ENCODE measurements around the gene NANOS3. TPM values are rescaled to one million over a fixed set of nuclear protein-coding genes. Genes with fewer than 3 reads are reported as not detected.
A peak's percentile ranks its signal among the peaks of the same experiment; 100 is the strongest.

The NANOS3 gene
- total and polyA plus RNA-seq, 2 of the 13 experiments (the other 11 are each of a cell fraction or from before 2014, with no cell fraction given) = 0.21 TPM; not detected in 1

DNA sequence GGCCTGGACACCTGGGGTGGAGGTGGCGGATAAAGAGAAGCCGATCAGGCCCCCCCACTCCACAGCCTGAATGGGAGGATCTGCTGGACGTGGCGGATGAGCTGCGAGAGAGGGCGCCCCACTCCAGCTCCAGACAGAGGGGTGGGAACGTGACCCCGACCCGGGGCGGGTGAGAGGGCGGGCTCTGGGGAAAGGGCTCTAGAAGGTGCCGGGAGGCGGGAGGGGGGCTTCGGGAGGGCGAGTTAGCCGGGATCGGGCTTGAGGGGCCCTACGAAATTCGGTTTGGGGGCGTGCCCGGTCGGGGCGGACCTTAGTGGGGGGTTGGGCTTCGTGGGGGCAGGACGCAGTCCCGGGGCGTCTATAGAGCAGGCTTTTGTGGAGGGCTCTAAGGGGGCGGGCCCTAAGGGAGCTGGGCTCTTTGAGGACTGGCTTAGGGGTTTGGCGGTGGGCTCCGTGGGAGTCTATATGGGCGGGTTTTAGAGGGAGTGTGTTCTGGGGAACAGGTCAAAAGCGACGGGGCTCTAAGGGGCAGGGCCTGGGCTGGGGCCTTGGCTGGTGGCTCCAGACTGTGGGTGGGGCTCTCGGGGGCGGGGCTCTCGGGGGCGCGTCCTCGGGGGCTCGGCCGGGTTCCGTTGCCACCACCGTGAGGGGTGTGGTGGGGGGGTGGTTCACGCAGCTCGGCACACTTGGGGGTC lies 4.1 kb upstream of the NANOS3 start (continued):
- no peak for TF ChIP-seq ZNF224 (CRISPR knock-in tag; IDR thresholded peaks at IDR 0.05)
- no peak for TF ChIP-seq JDP2 (CRISPR knock-in tag; IDR thresholded peaks at IDR 0.05; ENCODE audit: borderline replicate concordance)
- TF ChIP-seq, protein P1, sequence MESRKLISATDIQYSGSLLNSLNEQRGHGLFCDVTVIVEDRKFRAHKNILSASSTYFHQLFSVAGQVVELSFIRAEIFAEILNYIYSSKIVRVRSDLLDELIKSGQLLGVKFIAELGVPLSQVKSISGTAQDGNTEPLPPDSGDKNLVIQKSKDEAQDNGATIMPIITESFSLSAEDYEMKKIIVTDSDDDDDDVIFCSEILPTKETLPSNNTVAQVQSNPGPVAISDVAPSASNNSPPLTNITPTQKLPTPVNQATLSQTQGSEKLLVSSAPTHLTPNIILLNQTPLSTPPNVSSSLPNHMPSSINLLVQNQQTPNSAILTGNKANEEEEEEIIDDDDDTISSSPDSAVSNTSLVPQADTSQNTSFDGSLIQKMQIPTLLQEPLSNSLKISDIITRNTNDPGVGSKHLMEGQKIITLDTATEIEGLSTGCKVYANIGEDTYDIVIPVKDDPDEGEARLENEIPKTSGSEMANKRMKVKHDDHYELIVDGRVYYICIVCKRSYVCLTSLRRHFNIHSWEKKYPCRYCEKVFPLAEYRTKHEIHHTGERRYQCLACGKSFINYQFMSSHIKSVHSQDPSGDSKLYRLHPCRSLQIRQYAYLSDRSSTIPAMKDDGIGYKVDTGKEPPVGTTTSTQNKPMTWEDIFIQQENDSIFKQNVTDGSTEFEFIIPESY (CRISPR knock-in tag; IDR thresholded peaks at IDR 0.05) = no peak
- no peak for TF ChIP-seq GPN1 (CRISPR knock-in tag; IDR thresholded peaks at IDR 0.05; ENCODE audit: borderline replicate concordance)
- TF ChIP-seq, protein P2, sequence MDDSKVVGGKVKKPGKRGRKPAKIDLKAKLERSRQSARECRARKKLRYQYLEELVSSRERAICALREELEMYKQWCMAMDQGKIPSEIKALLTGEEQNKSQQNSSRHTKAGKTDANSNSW (CRISPR knock-in tag; IDR thresholded peaks at IDR 0.05; ENCODE audit: borderline replicate concordance) = no peak
- TF ChIP-seq, protein P3, sequence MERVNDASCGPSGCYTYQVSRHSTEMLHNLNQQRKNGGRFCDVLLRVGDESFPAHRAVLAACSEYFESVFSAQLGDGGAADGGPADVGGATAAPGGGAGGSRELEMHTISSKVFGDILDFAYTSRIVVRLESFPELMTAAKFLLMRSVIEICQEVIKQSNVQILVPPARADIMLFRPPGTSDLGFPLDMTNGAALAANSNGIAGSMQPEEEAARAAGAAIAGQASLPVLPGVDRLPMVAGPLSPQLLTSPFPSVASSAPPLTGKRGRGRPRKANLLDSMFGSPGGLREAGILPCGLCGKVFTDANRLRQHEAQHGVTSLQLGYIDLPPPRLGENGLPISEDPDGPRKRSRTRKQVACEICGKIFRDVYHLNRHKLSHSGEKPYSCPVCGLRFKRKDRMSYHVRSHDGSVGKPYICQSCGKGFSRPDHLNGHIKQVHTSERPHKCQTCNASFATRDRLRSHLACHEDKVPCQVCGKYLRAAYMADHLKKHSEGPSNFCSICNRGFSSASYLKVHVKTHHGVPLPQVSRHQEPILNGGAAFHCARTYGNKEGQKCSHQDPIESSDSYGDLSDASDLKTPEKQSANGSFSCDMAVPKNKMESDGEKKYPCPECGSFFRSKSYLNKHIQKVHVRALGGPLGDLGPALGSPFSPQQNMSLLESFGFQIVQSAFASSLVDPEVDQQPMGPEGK (CRISPR knock-in tag; IDR thresholded peaks at IDR 0.05) = peak; percentile 40; the same call in 1 of the 2 replicates
- no peak for TF ChIP-seq TARDBP (CRISPR knock-in tag; IDR thresholded peaks at IDR 0.05)
- no peak for TF ChIP-seq ZNF292 (CRISPR knock-in tag; IDR thresholded peaks at IDR 0.05; ENCODE audit: borderline replicate concordance, low read depth)
- TF ChIP-seq BCL6 (CRISPR knock-in tag; IDR thresholded peaks at IDR 0.05) = no peak
- TF ChIP-seq ZFP36L1 (CRISPR knock-in tag; IDR thresholded peaks at IDR 0.05) = no peak
- no peak for TF ChIP-seq RORA (CRISPR knock-in tag; IDR thresholded peaks at IDR 0.05)
- TF ChIP-seq ZNF605 (CRISPR knock-in tag; IDR thresholded peaks at IDR 0.05) = 0 out of 2 replicates have a peak, but pooled peaks have one; percentile 22
- peak; percentile 35 for TF ChIP-seq ZNF777 (CRISPR knock-in tag; IDR thresholded peaks at IDR 0.05)
- TF ChIP-seq, protein P4, sequence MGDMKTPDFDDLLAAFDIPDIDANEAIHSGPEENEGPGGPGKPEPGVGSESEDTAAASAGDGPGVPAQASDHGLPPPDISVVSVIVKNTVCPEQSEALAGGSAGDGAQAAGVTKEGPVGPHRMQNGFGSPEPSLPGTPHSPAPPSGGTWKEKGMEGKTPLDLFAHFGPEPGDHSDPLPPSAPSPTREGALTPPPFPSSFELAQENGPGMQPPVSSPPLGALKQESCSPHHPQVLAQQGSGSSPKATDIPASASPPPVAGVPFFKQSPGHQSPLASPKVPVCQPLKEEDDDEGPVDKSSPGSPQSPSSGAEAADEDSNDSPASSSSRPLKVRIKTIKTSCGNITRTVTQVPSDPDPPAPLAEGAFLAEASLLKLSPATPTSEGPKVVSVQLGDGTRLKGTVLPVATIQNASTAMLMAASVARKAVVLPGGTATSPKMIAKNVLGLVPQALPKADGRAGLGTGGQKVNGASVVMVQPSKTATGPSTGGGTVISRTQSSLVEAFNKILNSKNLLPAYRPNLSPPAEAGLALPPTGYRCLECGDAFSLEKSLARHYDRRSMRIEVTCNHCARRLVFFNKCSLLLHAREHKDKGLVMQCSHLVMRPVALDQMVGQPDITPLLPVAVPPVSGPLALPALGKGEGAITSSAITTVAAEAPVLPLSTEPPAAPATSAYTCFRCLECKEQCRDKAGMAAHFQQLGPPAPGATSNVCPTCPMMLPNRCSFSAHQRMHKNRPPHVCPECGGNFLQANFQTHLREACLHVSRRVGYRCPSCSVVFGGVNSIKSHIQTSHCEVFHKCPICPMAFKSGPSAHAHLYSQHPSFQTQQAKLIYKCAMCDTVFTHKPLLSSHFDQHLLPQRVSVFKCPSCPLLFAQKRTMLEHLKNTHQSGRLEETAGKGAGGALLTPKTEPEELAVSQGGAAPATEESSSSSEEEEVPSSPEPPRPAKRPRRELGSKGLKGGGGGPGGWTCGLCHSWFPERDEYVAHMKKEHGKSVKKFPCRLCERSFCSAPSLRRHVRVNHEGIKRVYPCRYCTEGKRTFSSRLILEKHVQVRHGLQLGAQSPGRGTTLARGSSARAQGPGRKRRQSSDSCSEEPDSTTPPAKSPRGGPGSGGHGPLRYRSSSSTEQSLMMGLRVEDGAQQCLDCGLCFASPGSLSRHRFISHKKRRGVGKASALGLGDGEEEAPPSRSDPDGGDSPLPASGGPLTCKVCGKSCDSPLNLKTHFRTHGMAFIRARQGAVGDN (CRISPR knock-in tag; IDR thresholded peaks at IDR 0.05) = peak; percentile 54

All from HepG2 (cell line).